Measurements from ENCODE around the gene CHD3. TPM values are rescaled to one million over a fixed set of nuclear protein-coding genes. Genes with fewer than 3 reads are reported as not detected.

The CHD3 gene
- total and polyA plus RNA-seq, 2 of the 13 experiments (the other 11 are each of a cell fraction or from before 2014, with no cell fraction given): 2.7 to 3.7 TPM

DNA sequence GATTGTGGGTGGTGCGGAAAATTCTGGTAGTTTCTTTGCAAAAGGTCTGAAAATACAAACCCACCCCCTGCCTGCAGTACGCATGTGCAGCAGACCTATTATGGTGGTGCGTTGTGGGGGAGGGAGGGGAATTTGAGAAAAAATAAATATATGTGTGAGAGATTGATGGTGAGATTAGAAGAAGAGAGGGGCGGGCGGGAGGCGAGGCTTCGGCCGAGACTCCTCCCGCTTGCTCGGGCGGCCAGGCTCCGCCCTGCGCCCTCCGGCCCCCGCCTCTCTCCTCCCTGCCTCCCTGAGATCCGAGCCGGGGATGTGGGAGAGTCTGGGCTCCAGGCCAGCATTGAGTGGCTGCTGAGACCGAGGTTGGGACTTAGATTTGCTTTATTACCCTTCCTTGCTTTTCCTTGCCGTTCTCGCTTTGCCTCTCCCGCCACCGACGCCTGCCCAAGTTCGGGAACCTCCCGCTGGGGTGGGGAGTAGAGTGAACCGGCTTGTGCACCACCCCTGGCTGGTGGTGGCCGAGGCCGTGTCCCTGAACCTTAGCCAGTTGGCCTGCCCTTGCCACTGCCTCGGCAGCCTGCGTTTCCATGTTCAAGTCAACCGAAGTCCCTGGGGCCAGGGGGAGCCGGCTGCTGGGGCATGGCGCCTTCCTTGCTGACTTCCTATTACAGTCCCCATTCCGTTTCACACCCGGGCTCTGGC, 956 bp upstream of the CHD3 start (continued):
- TF ChIP-seq USF2 (IDR thresholded peaks at IDR 0.05; ENCODE audit: low read depth, low read length) (no peak), USF2 (CRISPR knock-in tag; IDR thresholded peaks at IDR 0.05; ENCODE audit: borderline replicate concordance) (no peak), PPARG (CRISPR knock-in tag; conservative IDR thresholded peaks at IDR 0.05) (no peak), ZNF839 (CRISPR knock-in tag; IDR thresholded peaks at IDR 0.05; ENCODE audit: borderline replicate concordance) (no peak), CEBPB (IDR thresholded peaks at IDR 0.05; ENCODE audit: borderline replicate concordance, low read depth, low read length) (no peak), ZNF24 (IDR thresholded peaks at IDR 0.05) (no peak), DMAP1 (CRISPR knock-in tag; IDR thresholded peaks at IDR 0.05) (peak; percentile 28; the same call in 1 of the 2 replicates), HES4 (CRISPR knock-in tag; IDR thresholded peaks at IDR 0.05; ENCODE audit: borderline replicate concordance) (0 out of 2 replicates have a peak, but pooled peaks have one; percentile 63), ZNF503 (CRISPR knock-in tag; IDR thresholded peaks at IDR 0.05) (no peak), NFATC3 (CRISPR knock-in tag; IDR thresholded peaks at IDR 0.05) (no peak), REPIN1 (CRISPR knock-in tag; IDR thresholded peaks at IDR 0.05; ENCODE audit: borderline replicate concordance, low read depth) (no peak), DNMT3B (CRISPR knock-in tag; conservative IDR thresholded peaks at IDR 0.05) (no peak), ZNF558 (CRISPR knock-in tag; IDR thresholded peaks at IDR 0.05; ENCODE audit: borderline replicate concordance) (no peak), KDM5A (IDR thresholded peaks at IDR 0.05; ENCODE audit: borderline replicate concordance, low read length) (no peak), NFRKB (IDR thresholded peaks at IDR 0.05) (no peak), ZNF7 (CRISPR knock-in tag; IDR thresholded peaks at IDR 0.05) (no peak), ZNF430 (CRISPR knock-in tag; IDR thresholded peaks at IDR 0.05) (no peak), MXD4 (CRISPR knock-in tag; IDR thresholded peaks at IDR 0.05) (peak; percentile 55; the same call in 1 of the 2 replicates), ZNF121 (CRISPR knock-in tag; IDR thresholded peaks at IDR 0.05) (no peak), SSRP1 (CRISPR knock-in tag; IDR thresholded peaks at IDR 0.05) (no peak)
- TF ChIP-seq, protein P1, sequence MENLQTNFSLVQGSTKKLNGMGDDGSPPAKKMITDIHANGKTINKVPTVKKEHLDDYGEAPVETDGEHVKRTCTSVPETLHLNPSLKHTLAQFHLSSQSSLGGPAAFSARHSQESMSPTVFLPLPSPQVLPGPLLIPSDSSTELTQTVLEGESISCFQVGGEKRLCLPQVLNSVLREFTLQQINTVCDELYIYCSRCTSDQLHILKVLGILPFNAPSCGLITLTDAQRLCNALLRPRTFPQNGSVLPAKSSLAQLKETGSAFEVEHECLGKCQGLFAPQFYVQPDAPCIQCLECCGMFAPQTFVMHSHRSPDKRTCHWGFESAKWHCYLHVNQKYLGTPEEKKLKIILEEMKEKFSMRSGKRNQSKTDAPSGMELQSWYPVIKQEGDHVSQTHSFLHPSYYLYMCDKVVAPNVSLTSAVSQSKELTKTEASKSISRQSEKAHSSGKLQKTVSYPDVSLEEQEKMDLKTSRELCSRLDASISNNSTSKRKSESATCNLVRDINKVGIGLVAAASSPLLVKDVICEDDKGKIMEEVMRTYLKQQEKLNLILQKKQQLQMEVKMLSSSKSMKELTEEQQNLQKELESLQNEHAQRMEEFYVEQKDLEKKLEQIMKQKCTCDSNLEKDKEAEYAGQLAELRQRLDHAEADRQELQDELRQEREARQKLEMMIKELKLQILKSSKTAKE (CRISPR knock-in tag; IDR thresholded peaks at IDR 0.05; ENCODE audit: borderline replicate concordance): peak; percentile 77
- TF ChIP-seq, protein P2, sequence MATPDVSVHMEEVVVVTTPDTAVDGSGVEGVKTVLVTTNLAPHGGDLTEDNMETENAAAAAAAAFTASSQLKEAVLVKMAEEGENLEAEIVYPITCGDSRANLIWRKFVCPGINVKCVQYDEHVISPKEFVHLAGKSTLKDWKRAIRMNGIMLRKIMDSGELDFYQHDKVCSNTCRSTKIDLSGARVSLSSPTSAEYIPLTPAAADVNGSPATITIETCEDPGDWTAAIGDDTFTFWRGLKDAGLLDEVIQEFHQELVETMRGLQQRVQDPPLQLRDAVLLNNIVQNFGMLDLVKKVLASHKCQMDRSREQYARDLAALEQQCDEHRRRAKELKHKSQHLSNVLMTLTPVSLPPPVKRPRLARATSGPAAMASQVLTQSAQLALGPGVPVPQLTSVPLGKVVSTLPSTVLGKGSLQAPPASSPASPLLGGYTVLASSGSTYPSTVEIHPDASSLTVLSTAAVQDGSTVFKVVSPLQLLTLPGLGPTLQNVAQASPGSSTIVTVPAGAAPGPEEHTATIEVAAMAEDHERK (CRISPR knock-in tag; IDR thresholded peaks at IDR 0.05; ENCODE audit: low read depth): no peak
- TF ChIP-seq, protein P3, sequence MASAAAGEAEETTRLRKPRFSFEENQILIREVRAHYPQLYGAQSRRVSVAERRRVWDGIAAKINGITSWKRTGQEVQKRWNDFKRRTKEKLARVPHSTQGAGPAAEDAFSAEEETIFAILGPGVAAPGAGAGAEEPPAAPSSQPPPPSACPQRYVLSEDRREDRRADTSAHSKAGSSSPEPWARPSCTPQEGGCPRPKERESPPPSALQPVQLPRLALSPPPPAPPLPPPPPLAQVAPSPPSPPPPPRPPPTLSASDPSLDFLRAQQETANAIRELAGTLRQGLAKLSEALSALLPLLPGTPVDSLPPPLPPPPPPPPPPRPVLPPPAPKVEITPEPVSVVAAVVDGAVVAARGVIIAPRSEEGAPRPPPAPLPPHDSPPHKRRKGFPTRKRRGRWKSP (CRISPR knock-in tag; IDR thresholded peaks at IDR 0.05): peak; percentile 62; the same call in 1 of the 2 replicates
